Activated naive CD8-positive, alpha-beta T cell (primary cell): ENCODE measurements around the gene KMT2C.
"Not testable (repeated sequence)": the region's sequence is repeated elsewhere in the genome, so short reads cannot be mapped to it uniquely, and the experiment has no call there.

Experiments used
- H3K27ac Mint-ChIP-seq: one replicate; pipeline ENCODE4 v1.8.0; 2021; ENCODE audit warnings: mixed read lengths
- H3K27me3 Mint-ChIP-seq: one replicate; pipeline ENCODE4 v1.8.0; 2021; ENCODE audit warnings: mixed read lengths
- H3K36me3 Mint-ChIP-seq: one replicate; pipeline ENCODE4 v1.8.0; 2021; ENCODE audit warnings: mixed read lengths
- H3K4me1 Mint-ChIP-seq: one replicate; pipeline ENCODE4 v1.8.0; 2021; ENCODE audit warnings: low read depth, mixed read lengths
- H3K4me3 Mint-ChIP-seq: one replicate; pipeline ENCODE4 v1.8.0; 2021; ENCODE audit warnings: mild to moderate bottlenecking, mixed read lengths
- H3K9me3 Mint-ChIP-seq: one replicate; pipeline ENCODE4 v1.8.0; 2021; ENCODE audit warnings: low read depth, mixed read lengths

The KMT2C gene

DNA sequence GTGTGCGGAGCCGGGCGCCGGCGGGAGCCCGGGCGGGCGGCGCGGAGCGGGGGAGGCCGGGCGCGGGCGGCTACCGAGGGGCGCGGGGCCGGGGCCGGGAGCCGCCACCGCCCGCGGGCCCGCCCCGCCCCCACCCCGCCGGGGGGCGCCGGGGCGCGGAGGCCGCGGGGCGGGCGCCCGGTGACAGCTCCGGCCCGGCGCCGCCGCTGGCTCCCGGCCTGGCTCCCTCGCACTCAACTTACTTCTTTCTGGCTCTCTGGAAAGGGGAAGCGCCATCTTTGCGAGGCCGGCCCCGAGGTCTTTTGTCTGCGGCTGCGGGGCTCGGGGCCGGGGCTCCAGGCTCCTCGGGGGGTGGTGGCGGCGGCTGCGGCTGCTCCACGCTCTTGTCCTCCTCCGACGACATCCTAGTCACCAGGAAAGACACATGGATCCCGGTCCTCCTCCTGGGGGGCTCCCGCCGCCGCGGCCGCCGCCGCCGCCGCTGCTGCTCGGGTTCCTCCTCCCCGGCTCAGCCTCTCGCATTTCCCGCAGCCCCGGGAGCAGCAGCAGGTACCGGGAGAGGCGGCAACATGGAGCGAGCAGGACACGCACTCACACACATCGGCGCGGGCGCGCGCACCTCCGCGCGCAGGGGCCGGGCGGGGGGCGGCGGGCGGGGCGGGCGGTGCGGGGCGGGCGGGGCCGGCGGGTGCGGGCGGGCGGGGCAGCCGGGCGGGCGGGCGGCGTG is at the start of gene KMT2C:
Gene KMT2C, minus strand, starts transcription at position 620 of the 727 bp plus-strand sequence. Its CDS starts 217 bp downstream, at position 403.
- Mint-ChIP-seq H3K27ac (peak within 1 kb of the TSS; percentile 90), H3K27me3 (no peaks in the 10 kb centered on the region), H3K4me3 (peak within 1 kb of the TSS; percentile 92), H3K9me3 (no peaks in the 10 kb centered on the region), H3K36me3 (no peaks in the 10 kb centered on the region), H3K4me1 (peaks cover 39% of the 10 kb centered on the region)

DNA sequence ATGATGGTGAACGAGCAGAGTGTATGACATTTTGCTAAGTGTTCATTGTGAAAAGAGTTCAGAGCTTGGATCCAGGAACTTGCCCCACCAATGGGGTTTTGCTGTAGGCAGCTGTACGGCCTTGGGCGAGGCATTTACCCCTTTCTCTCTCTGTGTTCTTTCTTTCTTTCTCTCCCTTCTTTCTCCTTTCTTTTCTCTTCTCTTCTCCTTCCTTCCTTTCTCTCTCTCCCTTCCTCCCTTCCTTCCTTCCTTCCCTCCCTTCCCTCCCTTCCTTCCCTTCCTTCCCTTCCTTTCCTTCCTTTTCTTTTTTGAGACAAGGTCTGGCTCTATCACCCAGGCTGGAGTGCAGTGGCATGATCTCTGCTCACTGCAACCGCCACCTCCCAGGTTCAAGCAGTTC is 45.3 kb upstream of the KMT2C start:
- H3K4me3 Mint-ChIP-seq: no peak overlapping the region
- H3K9me3 Mint-ChIP-seq: no peaks in the 10 kb centered on the region
- no peaks in the 10 kb centered on the region for H3K36me3 Mint-ChIP-seq
- H3K27me3 Mint-ChIP-seq: no peaks in the 10 kb centered on the region
- no peak overlapping the region for H3K27ac Mint-ChIP-seq
- no peaks in the 10 kb centered on the region for H3K4me1 Mint-ChIP-seq

DNA sequence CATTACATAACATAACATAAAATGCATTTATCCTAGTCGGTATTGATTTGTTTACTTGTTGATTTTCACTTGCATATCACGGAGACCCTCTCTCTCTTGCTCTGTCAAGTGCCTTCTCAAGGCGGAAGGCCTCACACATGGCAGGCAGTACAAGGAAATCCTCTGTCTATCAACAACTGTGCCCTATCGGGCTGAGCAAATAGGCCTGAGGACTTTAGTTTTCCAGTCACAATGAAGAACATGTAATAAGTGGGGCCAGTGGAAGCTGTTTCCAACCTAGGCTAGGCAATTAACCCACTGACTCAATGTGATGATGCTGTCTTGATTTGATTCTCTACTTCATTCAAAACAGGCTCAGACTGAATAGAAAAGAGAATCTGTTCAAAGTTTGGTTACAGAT is 44.9 kb upstream of the KMT2C start:
- no peaks in the 10 kb centered on the region for H3K27me3 Mint-ChIP-seq
- H3K4me1 Mint-ChIP-seq: no peaks in the 10 kb centered on the region
- no peak overlapping the region for H3K4me3 Mint-ChIP-seq
- H3K27ac Mint-ChIP-seq: no peak overlapping the region
- no peaks in the 10 kb centered on the region for H3K36me3 Mint-ChIP-seq
- no peaks in the 10 kb centered on the region for H3K9me3 Mint-ChIP-seq

DNA sequence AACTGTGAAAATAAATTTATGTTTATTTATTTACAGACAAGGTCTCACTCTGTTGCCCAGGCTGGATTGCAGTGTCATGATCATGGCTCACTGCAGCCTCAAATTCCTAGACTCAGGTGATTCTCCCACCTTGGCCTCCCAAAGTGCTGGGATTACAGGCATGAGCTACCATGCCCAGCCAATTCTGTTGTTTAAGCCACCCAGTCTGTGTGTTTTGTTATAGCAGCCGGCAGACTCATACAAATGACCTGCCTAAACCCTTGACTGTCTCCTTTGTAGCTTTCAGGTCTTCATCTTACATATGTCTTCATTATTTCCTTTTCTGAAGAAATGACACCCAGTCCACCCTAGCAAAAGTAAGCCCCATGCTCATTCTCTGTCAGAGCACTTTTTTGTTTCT is 43.8 kb upstream of the KMT2C start:
- Mint-ChIP-seq H3K36me3 (no peaks in the 10 kb centered on the region), H3K27me3 (no peaks in the 10 kb centered on the region), H3K27ac (no peak overlapping the region), H3K9me3 (no peaks in the 10 kb centered on the region), H3K4me3 (no peak overlapping the region), H3K4me1 (no peaks in the 10 kb centered on the region)

DNA sequence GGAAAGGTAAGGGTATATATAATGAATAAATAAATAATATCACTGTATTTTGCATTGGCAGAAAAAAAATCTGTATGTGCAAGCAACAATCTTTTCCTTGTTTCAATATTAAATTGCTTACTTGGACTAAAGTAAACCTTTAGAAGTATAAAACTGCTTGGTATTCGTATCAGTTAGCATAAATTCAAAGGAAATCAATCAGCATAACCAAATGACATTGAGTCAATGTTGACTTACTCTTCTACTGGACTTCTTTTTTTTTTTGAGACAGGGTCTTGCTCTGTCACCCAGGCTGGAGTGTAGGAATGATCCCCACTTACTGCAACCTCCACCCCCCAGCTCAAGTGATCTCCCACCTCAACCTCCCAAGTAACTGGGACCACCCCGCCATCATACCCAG is 42.3 kb upstream of the KMT2C start:
- Mint-ChIP-seq H3K27ac (no peak overlapping the region), H3K27me3 (no peaks in the 10 kb centered on the region), H3K36me3 (no peaks in the 10 kb centered on the region), H3K4me1 (no peaks in the 10 kb centered on the region), H3K9me3 (no peaks in the 10 kb centered on the region), H3K4me3 (no peak overlapping the region)

DNA sequence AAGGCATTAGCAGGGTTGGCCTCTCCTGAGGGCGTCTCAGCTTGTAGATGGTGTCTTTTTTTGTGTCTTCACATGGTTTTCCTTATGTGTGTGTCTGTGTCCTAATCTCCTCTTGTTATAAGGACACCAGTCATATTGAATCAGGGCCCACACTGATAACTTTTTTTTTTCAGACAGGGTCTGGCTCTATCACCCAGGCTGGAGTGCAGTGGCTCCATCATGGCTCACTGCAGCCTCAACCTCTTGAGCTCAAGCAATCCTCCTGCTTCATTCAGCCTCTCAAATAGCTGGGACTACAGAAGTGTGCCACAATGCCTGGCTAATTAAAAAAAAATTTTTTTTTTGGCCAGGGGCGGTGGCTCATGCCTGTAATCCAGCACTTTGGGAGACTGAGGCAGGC is 41.3 kb upstream of the KMT2C start:
- no peak overlapping the region for H3K27ac Mint-ChIP-seq
- H3K27me3 Mint-ChIP-seq: no peaks in the 10 kb centered on the region
- no peaks in the 10 kb centered on the region for H3K4me1 Mint-ChIP-seq
- H3K36me3 Mint-ChIP-seq: no peaks in the 10 kb centered on the region
- H3K9me3 Mint-ChIP-seq: no peaks in the 10 kb centered on the region
- no peak overlapping the region for H3K4me3 Mint-ChIP-seq

DNA sequence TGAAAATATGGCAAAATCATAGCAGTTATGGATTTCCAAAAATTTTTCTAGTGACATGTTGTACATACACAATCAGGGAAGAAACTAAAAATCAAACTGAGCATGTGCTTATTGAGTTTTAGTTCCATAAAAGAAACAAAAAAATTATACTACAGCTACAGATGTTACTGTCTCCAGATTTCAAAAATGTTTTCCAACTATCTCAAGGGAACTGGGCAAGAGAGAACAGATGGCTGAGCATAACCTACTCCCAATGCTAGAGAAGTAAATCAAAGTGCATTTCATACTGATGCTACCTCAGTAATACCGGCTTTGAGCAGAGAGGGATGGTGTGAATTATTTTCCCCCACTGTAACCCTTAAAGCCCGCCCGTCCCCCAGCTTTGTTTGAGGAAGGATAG is 40.7 kb upstream of the KMT2C start:
- Mint-ChIP-seq H3K9me3 (peaks cover under 1% of the 10 kb centered on the region), H3K4me1 (no peaks in the 10 kb centered on the region), H3K36me3 (no peaks in the 10 kb centered on the region), H3K27ac (no peak overlapping the region), H3K27me3 (no peaks in the 10 kb centered on the region), H3K4me3 (no peak overlapping the region)

DNA sequence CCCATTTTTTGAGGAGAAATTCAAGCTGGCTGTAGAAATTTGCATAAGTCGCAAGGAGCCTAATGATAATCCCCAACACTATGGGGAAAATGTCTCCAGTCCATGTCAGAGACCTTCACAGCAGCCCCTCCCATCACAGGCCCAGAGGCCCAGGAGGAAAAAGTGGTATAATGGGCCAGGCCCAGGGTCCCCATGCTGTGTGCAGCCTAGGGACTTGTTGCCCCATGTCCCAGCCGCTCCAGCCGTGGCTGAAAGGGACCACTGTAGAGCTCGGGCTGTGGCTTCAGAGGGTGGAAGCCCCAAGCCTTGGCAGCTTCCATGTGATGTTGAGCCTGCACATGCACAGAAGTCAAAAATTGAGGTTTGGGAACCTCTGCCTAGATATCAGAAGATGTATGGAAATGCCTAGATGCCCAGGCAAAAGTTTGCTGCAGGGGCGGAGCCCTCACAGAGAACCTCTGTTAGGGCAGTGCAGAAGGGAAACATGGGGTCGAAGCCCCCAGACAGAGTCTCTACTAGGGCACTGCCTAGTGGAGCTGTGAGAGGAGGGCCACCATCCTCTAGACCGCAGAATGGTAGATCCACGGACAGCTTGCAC is 35.3 kb upstream of the KMT2C start:
- H3K36me3 Mint-ChIP-seq, H3K4me3 Mint-ChIP-seq, H3K4me1 Mint-ChIP-seq, H3K27me3 Mint-ChIP-seq, H3K9me3 Mint-ChIP-seq, H3K27ac Mint-ChIP-seq: not testable (repeated sequence)

DNA sequence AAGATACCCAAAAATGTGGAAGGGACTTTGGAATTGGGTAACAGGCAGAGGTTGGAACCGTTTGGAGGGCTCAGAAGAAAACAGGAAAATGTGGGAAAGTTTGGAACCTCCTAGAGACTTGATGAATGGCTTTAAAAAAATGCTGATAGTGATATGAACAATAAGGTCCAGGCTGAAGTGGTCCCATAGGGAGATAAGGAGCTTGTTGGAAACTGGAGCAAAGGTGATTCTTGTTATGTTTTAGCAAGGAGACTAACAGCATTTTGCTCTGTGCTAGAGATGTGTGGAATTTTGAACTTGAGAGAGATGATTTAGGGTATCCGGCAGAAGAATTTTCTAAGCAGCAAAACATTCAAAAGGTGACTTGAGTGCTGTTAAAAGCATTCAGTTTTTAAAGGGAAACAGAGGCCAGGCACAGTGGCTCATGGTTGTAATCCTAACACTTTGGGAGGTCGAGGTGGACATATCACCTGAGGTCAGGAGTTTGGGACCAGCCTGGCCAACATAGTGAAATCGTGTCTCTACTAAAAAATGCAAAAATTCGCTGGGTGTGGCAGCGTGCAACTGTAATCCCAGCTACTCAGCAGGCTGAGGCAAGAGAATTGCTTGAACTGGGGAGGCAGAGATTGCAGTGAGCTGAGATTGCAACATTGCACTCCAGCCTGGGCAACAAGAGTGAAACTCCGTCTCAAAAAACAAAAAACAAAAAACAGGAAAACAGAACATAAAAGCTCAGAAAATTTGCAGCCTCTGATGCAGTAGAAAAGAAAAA is 34.6 kb upstream of the KMT2C start:
- not testable (repeated sequence) for H3K36me3 Mint-ChIP-seq, H3K4me3 Mint-ChIP-seq, H3K27ac Mint-ChIP-seq, H3K9me3 Mint-ChIP-seq, H3K27me3 Mint-ChIP-seq, H3K4me1 Mint-ChIP-seq

DNA sequence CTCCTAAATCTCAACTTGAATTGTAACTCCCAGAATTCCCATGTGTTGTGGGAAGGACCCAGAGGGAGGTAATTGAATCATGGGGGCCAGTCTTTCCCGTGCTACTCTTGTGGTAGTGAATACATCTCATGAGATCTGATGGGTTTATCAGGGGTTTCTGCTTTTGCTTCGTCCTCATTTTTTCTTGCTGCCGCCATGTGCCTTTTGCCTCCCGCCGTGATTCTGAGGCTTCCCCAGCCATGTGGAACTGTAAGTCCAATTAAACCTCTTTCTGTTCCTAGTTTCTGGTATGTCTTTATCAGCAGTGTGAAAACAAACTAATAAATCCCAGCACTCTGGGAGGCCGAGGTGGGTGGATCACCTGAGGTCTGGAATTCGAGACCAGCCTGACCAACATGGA is 33.8 kb upstream of the KMT2C start:
- H3K4me3 Mint-ChIP-seq, H3K27ac Mint-ChIP-seq, H3K9me3 Mint-ChIP-seq, H3K4me1 Mint-ChIP-seq, H3K36me3 Mint-ChIP-seq, H3K27me3 Mint-ChIP-seq: not testable (repeated sequence)

DNA sequence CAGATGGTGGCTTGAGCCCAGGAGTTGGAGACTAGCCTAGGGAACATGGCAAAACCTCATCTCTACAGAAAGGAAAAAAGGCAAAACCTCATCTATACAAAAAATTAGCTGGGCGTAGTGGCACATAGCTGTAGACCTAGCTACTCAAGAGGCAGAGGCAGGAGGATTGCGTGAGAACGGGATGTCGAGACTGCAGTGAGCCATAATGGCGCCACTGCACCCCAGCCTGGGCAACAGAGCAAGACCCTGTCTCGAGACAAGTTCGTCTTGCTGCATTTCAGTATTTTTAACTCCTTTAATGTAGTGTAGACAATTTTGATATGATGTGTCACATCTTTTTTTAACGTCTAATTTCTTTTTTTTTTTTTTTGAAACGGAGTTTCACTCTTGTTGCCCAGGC is 31.4 kb upstream of the KMT2C start:
- Mint-ChIP-seq H3K4me3 (no peak overlapping the region), H3K27ac (no peak overlapping the region), H3K27me3 (no peaks in the 10 kb centered on the region), H3K36me3 (peaks cover 4% of the 10 kb centered on the region), H3K9me3 (peaks cover 4% of the 10 kb centered on the region), H3K4me1 (peaks cover 6% of the 10 kb centered on the region)

DNA sequence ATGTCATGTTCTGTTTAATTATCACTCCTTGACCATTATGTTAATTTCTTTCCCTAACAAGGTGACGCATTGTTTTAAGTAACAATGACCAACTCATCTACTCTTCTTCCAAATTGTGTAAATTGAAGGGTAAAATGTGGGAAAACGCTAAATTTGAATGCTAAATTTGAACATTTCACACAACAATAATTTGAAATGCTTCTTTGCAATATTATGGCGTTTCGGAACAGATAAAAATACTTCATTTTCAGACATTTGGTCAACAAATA is 29.2 kb upstream of the KMT2C start:
- Mint-ChIP-seq H3K4me1 (peaks cover 6% of the 10 kb centered on the region), H3K9me3 (no peaks in the 10 kb centered on the region), H3K36me3 (no peaks in the 10 kb centered on the region), H3K27ac (peak overlapping the region; percentile 93), H3K4me3 (peak overlapping the region; percentile 92), H3K27me3 (no peaks in the 10 kb centered on the region)

DNA sequence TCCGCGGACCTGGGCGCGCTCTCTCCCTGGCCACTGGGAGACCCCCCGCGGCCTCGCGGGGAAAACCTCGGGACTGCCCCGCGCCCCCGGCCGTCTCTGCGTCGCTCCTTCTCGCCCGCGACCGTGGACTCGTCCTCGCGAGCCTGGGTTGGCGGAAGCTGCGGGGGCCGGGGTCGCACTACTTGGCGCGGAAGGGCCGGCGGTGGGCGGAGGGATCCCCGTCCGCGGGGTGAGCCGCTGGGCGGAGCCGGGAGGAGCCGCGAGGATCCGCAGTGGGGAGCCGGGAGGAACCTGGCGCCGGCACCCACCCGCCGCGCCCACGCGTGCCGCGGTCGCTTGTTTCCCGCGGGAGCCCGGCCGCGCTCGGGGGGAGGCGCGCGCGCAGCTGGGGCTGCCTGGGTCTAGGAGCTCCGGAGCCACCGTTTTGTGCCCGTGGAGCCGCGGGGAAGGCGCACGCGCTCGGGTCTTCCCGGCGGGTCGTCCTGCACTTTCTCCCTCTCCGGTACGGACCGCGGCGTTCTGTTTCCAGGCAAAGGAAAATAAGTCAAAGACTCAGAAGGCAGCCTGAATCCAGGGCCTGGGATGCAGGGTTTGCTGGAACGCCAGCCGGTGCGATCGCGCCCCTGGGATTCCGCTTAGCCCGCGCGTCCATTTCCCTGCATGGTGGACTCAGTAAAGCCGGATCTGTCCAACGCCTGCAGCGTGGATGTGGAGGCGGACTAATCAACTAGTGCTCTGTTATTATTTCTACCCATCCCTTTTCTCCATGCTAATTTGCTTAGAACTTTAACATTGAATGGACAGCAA is 28.7 kb upstream of the KMT2C start:
- H3K27me3 Mint-ChIP-seq: no peaks in the 10 kb centered on the region
- H3K4me1 Mint-ChIP-seq: peaks cover 6% of the 10 kb centered on the region
- H3K9me3 Mint-ChIP-seq: no peaks in the 10 kb centered on the region
- peak overlapping the region; percentile 93 for H3K27ac Mint-ChIP-seq
- no peaks in the 10 kb centered on the region for H3K36me3 Mint-ChIP-seq
- peak overlapping the region; percentile 92 for H3K4me3 Mint-ChIP-seq

DNA sequence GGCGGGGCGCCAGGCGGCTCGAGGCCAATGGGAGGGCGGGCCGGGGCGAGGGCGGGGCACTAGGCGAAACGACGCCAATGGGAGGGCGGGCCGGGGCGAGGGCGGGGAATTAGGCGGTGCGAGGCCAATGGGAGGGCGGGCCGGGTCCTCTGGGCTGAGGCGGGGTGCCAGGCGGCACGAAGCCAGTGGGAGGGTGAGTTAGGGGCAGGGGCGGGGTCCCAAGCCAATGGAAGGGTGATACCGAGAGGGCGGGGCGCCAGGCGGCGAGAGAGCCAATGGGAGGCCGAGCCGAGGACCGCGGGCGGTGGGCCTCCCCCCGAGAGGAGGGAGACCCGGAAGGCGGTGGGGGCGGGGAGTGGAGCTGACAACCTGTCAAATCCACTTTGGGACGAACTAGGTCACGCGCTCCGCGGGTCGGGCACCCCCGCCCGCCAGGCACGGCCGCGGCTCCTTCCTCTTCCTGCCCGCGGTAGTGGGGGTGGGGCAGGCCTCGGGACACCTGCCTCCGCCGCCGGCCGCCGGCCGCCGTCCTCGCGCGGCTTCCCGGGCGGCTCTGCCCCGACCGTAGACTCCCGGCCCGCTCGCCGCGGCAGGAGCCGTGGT is 28.0 kb upstream of the KMT2C start:
- H3K27ac Mint-ChIP-seq: no peak overlapping the region
- H3K4me1 Mint-ChIP-seq: peaks cover 6% of the 10 kb centered on the region
- peak overlapping the region; percentile 93 for H3K4me3 Mint-ChIP-seq
- H3K27me3 Mint-ChIP-seq: no peaks in the 10 kb centered on the region
- H3K9me3 Mint-ChIP-seq: no peaks in the 10 kb centered on the region
- H3K36me3 Mint-ChIP-seq: no peaks in the 10 kb centered on the region
